HG03439 (cell line): ENCODE data around the gene RPS6KA5.

Experiments used
- ATAC-seq: cut with Tn5 transposase; IDR thresholded peaks from one replicate; pipeline ENCODE4 v1.9.1; 2021; ENCODE audit warnings: mild to moderate bottlenecking, moderate library complexity; ENCODE audit not compliant: unreplicated experiment

Gene RPS6KA5

DNA sequence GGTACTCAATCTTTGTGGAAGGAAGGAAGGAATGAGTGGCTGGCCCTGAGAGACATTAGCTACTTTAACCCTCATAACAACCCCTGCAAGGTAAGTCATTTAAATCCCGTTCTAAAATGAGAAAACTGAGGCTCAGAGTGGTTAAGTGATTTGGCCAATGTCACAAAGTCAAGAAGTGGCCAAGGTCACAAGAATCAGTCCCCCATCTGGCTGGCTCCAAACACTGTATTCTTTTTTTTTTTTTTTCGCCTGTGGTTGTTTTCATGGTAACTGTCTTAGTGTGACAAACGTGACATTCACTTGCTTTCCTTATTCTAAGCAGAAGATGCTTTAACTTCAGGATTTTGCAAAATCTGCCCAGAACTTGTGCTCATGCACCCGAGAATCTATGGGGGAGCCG lies 247.0 kb downstream of the RPS6KA5 start:
- ATAC-seq, result no peak

DNA sequence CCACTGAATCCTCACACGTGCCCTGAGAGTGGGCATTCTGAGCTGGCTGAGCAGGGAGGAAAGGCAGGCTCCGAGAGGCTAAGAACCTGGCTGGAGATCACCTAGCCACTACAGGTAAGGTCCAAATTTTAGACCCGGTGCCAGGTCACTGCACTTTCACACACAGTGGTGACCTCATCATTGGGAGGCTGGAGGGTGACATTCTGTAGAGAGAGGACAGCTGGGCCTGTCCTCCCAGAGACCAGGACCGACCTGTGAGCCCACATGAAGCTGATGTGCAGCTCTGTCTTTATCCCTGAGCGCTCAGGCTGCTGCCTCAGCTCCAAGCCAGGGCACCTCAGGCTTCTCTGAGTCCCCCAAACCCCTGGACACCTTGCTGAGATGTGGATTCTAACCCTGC lies 248.3 kb downstream of the RPS6KA5 start:
- ATAC-seq, result no peak

DNA sequence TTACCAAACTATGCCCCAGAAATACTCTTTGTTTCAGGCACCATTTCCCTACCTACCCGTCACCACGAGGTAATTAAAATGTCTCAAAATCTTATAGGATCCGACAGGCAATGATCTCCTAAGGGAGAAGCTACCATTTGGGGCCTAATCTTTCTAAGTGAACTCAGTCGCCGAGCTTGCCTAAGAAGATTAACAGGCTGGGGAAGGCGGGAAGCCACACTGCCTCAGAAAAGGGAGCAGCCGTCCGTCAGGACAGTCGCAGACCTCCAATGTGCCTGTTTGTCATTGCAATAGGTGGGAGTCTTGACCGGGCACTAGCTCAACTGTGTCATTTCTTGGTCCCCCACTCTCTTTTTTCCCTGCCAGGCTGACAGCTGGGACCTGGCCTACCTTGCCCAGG lies 248.8 kb downstream of the RPS6KA5 start:
- no peak for ATAC-seq

DNA sequence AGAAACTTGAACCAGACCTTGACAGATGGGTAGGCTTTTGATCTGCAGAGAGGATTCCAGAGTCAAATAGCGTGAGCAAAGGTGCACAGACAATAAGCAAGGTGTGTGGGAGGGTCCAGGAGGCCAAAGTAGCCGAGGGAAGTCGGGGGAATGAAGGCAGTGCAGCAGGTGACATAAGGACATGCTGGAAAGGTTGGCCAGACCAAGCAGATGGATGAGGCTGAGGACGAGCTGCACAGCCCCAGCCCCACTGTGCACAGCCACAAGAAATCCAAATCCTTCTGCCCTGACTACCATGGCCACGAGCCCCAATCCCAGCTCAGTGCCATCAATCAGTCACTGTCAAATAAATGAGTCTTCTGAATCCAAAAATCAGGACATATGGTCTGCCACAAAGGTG lies 249.6 kb downstream of the RPS6KA5 start:
- ATAC-seq, result no peak

DNA sequence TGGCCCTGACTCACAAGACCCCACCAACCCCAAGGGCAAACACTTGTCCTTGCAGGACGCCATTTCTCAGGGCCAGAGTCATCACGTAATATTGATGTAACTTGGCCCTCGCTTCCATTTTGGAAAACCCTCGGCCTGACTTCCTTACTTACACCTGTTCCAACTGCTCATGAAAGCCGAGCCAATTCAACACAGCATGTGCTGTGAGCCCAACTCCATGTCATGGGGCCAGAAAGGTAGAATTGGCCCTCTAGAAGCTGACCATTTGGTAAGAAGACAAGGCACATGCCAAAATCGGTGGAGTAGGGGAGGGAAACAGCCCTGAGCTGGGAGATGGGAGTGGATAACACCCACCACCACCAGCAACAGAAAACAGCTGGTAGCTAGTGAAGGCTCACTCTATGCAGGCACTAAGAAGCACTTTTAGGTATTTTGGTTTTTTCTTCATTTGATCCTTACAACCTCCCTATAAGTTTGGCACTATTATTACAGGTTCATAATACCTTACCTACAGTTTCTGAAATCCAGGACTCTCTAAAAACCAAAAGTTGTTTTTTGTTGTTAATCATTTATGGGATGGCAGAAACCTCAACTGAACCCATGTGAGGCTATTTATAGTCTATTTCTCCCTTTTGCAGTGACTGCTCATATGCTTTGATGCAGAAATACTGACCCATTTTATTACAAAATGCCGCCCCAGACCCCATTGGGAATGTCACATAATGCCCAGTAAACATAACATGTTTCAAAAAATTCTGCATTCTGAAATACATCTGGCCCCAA lies 250.7 kb downstream of the RPS6KA5 start:
- ATAC-seq, result no peak

DNA sequence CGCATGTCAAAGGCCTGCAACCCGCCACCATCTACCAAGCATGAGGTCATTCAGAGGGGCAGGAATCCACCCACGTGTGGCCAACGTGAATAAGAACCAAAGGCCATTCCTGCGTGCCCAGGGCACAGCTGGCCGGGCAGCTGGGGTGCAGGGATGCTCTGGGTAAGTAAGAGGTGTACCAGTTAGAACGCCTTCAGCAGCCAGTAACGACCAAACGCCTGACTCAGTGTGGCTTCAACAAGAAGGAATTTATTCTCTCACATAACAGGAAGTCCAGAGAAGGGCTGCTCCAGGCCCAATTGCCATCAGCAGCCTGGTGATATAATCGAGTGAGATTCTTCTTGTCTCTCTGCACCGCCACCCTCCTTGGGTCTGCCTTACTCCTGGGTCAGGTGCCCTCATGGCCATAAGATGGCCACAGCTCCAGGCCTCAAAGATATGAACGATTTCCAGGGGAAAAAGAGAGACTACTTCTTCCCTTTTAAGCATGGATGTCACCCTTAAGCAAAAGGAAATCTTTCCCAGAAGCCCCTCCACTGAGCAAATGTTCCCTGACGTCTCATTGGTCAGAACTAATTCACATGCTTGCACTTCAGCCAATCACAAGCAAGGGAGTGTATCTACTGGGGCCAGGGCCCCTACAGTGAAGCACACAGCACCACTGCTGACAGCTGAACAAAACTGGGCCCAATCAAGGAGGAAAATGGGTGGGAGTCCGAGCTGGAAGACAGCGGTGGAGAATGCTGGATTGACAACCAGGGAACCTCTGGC lies 251.5 kb downstream of the RPS6KA5 start:
- no peak for ATAC-seq

DNA sequence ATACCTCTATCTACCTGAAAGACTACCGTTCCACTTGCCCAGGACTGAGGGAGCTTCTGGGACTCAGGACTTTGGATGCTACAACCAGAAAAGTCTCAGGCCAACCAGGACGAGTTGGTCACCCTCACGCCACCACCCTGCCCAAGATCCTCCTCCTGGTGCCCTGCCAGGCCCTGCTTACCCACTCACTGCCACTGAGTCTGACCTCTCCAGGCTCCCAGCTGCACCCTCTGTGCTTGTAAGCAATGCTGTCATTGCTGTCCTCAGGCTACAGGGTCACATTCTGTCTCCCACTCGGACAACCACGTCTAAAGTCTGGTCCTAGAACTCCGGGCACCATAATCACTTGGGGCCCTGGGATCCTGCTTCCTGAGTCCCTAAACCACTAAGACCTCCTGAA lies 253.4 kb downstream of the RPS6KA5 start:
- ATAC-seq, result no peak

DNA sequence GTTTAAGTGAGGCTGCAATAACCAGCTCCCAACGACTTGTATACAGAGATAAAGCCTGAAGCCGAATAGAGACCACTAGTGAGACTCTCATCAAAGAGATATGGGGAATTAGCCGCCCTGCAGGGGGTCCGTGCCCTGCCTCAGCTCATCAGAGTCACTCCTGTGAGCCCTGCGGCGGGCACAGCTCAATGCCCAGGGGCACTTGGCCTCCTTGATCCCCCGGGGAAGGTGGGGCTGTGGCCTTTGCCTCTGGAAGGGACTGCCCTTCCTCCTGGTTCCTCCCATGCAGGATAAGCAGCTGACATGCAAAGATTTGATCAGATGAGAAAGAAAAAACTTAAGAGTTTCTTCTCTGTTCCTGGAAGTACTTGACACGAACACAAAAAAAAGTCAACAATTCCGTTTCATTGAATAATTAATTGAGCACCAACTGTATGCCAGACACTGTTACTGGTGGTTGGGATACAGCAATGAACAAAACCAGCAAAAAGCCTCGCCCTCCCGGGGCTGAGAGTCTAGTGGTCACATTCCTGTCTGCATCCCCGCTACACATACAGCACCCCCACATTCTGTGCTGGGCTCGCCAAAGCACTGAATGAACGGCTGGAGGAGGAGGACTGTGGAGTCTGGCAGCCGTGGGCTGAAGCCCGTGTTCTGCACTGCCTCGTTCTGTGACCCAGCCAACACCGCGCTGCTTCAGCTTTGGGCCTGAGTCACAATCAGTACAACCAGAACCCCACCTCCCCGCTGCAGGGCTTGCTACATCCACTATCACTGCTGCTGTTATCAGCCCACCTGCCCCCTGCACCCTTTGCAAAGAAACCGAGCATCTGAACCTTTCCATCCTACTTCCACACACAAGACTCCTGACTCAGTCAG lies 254.5 kb downstream of the RPS6KA5 start:
- ATAC-seq, result no peak

DNA sequence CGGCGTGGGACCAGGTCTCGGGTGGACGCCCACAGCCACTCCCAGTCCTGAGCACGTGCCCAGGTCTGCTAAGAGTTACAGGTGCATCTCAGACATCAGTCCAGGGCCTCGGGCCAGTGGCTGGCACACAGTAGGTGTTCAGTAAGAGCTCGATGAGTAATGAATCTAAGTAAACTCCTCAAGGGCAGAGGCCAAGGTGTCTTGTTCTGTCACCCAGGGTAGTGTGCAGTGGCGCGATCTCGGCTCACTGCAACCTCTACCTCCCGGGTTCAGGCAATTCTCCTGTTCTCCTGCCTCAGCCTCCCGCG lies 255.4 kb downstream of the RPS6KA5 start:
- ATAC-seq, result no peak

DNA sequence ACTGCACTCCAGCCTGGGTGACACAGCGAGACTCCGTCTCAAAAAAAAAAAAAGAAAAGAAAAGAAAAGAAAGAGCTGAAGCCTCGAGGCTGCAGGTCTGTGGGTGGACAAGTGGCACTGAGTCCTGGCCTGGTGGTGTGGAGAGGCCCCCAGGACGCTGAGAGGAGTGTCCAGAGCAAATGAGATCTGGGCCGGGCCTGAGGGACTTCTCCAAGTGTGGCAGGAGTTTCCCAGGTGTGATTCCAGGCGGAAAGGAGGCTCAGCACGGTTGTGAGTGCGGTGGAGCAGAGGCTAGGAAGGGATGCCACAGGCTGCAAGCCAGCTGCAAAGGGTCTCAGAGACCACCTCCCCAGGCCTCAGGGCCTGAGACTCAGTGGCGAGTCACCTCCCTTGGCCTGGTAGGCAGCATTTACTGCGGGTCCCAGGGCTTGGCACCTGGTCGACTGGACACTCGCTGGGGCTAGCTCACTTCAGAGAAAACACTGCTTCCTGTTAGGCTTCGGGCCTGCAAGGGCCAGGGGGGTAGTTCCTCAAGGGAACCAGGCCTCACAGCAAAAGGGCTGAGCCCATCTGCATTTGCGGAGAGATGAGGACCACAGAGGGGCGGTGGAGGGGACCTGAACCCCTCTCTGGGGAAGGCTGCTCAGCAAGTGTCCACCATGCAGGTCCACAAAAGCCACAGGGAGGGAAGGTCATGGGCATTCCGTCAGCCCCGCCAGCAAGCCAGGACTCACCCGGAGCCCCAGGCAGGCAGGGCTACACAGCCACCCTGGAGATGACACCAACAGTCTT lies 256.0 kb downstream of the RPS6KA5 start:
- no peak for ATAC-seq

DNA sequence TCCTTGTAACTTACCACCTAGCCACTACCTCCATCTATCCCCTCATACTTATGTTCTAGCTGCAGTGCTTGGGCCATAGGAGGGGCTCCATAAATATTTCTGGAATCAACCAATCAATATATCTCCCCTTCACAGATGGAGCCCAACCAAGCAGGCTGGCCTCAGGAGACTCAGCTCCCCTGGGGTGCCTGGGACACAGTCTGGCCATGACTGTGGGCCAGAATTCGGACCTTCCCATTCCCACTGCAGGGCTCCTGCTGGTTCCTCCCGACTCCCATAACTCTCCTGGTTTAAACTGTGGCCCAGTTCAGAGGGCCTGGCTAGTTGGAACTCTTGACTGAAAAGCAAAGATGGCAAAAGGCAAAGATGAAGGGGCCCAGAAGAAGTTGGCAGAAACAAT lies 257.2 kb downstream of the RPS6KA5 start:
- no peak for ATAC-seq

DNA sequence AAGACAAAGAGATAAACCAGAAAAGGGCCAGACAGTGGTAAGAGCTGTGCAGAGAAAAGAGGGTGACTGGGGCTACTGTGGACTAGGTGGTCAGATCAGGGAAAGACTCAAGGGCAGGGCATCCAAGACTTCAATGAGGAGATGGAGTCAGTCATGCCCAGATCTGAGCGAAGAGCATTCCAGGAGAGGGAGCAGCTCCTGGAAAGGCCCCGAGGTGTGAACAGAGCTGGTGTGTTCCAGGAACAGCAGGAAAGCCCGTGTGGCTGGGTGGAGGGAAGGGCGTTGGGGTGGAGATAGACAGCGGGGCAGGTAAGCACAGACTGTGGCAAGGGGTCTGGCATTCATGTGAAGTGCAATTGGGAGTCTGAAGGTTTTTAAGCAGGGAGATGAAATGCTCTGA lies 261.0 kb downstream of the RPS6KA5 start:
- ATAC-seq, result no peak

DNA sequence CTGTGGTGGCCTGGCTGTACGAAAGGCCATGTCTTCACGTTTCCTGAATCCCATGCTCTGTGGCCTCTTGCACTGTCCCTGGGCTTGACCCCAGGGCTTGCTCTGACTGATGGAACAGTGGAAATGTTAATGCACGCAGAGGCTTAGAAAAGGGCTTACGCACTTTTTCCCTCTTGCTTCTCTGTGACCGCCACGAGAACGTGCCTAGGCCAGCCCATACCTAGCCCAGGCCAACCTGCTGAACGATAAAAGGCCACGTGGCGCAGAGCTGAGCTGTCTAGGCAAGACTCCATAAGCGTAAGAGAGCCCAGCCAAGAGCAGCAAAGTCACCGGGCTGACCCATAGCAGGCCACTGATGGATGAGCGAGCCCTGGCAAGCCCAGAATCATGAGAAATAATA lies 262.5 kb downstream of the RPS6KA5 start:
- no peak for ATAC-seq
